ENCODE results near the gene C16orf54. TPM values are rescaled to one million over a fixed set of nuclear protein-coding genes. Genes with fewer than 3 reads are reported as not detected.
"Not testable (repeated sequence)": the region's sequence is repeated elsewhere in the genome, so short reads cannot be mapped to it uniquely, and the experiment has no call there.

The C16orf54 gene
- total and polyA plus RNA-seq, 7 donors: 0.46 to 10.1 (median 1.0) TPM; not detected in 1

- Histone ChIP-seq H3K27ac (no peak overlapping the region), H3K4me3 (no peak overlapping the region), H3K27me3 (peaks cover 0 to 5% (median 0%) of the 10 kb centered on the region in 3 donors), H3K36me3 (no peaks in the 10 kb centered on the region), H3K4me1 (no peaks in the 10 kb centered on the region), H3K9me3 (no peaks in the 10 kb centered on the region)
- TF ChIP-seq EP300 (IDR thresholded peaks at IDR 0.05) (no peak), POLR2A (IDR thresholded peaks at IDR 0.05) (no peak), POLR2AphosphoS5 (IDR thresholded peaks at IDR 0.05) (no peak), CTCF (IDR thresholded peaks at IDR 0.05) (no peak)
- no peak for DNase-seq
- intact Hi-C loops (cut with DNase I): no loop called here
- 54 to 72% methylated on average over 7 of the region's 7 CpGs for WGBS, 2 donors
These were observed 3.0 kb downstream of the C16orf54 start for GRCh38 chr16:29742683-29743275.

GRCh38 chr16:29740630-29741015, 5.2 kb downstream of the C16orf54 start:
- H3K4me1 ChIP-seq; DNase-seq; H3K27ac ChIP-seq; H3K4me3 ChIP-seq; H3K36me3 ChIP-seq; intact Hi-C loops (cut with DNase I); H3K9me3 ChIP-seq; H3K27me3 ChIP-seq: not testable (repeated sequence)
- 11 to 37% methylated on average over 11 of the region's 11 CpGs for WGBS, 2 donors

GRCh38 chr16:29739927-29740629, 5.7 kb downstream of the C16orf54 start:
- peaks cover 0 to 12% (median 0%) of the 10 kb centered on the region in 3 donors for H3K27me3 ChIP-seq
- not testable (repeated sequence) for H3K27ac ChIP-seq, H3K36me3 ChIP-seq, H3K9me3 ChIP-seq, DNase-seq, H3K4me3 ChIP-seq, H3K4me1 ChIP-seq
- WGBS, 2 donors: 33 to 77% methylated on average over 6 of the region's 6 CpGs
- intact Hi-C loops (cut with DNase I): loop anchor here (10.0 kb wide), 1 partner anchor 55 kb away; no protein-coding TSS in a partner anchor

DNA sequence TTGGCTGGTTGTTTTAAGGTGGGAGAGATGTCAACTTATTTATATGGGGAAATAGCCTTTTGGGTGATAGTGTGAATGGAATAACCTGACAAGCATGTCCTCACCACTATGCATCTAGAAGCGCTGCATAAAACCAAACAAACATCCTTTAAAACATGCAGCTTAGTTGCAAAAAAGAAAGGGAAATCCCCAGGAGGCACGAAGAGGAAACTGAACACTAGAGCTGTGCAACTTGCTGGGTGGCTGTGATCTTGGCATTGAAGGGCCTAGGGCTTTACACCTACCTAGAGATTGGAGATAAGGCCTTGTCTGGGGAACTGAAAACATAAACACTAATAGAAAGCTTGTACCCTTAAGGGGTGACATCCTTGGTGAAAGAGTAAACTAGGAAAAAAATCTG, 7.3 kb downstream of the C16orf54 start:
- no peak for DNase-seq
- TF ChIP-seq POLR2A (IDR thresholded peaks at IDR 0.05) (no peak), POLR2AphosphoS5 (IDR thresholded peaks at IDR 0.05) (no peak), CTCF (IDR thresholded peaks at IDR 0.05) (no peak), EP300 (IDR thresholded peaks at IDR 0.05) (no peak)
- H3K27ac ChIP-seq: no peak overlapping the region
- no peaks in the 10 kb centered on the region for H3K9me3 ChIP-seq
- no peaks in the 10 kb centered on the region for H3K36me3 ChIP-seq
- WGBS, 2 donors: 12 to 28% methylated on average over 2 of the region's 2 CpGs
- no peaks in the 10 kb centered on the region for H3K4me1 ChIP-seq
- intact Hi-C loops (cut with DNase I): loop anchor here (10.0 kb wide), 1 partner anchor 54 kb away; no protein-coding TSS in a partner anchor
- peaks cover 0 to 23% (median 0%) of the 10 kb centered on the region in 3 donors for H3K27me3 ChIP-seq
- H3K4me3 ChIP-seq: no peak overlapping the region

- H3K27me3 ChIP-seq: peaks cover 0 to 23% (median 0%) of the 10 kb centered on the region in 3 donors
- H3K4me1 ChIP-seq: no peaks in the 10 kb centered on the region
- 53 to 63% methylated on average over 5 of the region's 5 CpGs for WGBS, 2 donors
- no peak overlapping the region for H3K4me3 ChIP-seq
- intact Hi-C loops (cut with DNase I): loop anchor here (10.0 kb wide), 1 partner anchor 53 kb away; no protein-coding TSS in a partner anchor
- no peaks in the 10 kb centered on the region for H3K36me3 ChIP-seq
- H3K27ac ChIP-seq: no peak overlapping the region
- TF ChIP-seq CTCF (IDR thresholded peaks at IDR 0.05): no peak
- DNase-seq: no peak
- no peaks in the 10 kb centered on the region for H3K9me3 ChIP-seq
These were observed 8.1 kb downstream of the C16orf54 start for GRCh38 chr16:29737713-29738112.

All from sigmoid colon (tissue), 7 donors.